Measurements from ENCODE around the gene RNF181. TPM values are rescaled to one million over a fixed set of nuclear protein-coding genes. Genes with fewer than 3 reads are reported as not detected.
"Not testable (repeated sequence)": the region's sequence is repeated elsewhere in the genome, so short reads cannot be mapped to it uniquely, and the experiment has no call there.

The RNF181 gene
- total and polyA plus RNA-seq, 4 experiments from 2014 or later, result 73.6 to 215 (median 126) TPM

DNA sequence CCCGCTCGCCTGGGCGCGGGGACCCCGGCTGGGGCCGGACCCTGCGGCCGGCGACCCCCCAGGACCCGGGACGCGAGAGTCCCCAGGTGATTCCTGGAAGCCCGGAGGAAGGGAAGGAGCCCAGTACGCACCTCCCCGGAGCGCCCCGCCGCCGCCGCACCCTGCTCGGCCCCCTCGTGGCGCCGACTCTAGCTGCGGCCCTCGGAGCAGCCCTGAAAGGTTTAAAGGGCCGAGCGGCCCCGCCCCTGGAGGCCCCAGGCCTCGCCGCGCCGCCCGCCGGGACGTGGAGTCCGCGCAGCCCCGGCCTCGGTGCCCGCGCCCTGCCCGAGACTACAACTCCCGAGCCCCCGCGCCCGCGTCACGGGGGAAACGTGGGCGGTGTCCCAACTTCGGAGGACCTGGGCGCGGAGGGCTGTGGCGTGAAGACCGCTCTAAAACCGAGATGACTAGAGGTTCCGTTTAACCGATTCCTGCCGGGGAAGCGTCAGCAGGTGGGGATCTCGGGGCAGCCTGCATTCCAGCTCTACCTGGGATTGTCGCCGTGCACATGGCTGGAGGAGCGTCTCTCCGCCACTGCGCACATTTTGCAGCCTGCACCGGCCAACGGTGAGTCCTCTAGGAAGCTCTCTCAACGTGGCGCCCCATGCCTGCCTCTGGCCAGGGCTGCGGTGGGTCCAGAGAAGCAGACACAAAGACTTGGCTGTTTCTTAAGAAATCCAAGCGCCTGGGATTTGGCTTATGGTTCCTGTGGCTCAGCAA is 7.1 kb downstream of the RNF181 start, which contains the start of gene TMEM150A:
Gene TMEM150A, minus strand, starts transcription at position 223 of the 759 bp plus-strand sequence. CDS start 750 bp downstream, outside the sequence.
- no peaks in the 10 kb centered on the region for H3K27me3 Mint-ChIP-seq
- peaks cover 10% of the 10 kb centered on the region for H3K36me3 ChIP-seq (ENCODE audit: insufficient read depth, low read length)
- peaks cover 14 to 49% (median 34%) of the 10 kb centered on the region in 4 donors for H3K4me1 Mint-ChIP-seq
- no peaks in the 10 kb centered on the region for H3K27me3 ChIP-seq (ENCODE audit: insufficient read depth, low read length)
- DNase-seq, result peak; percentile 81 to 85 (median 82)
- H3K4me3 Mint-ChIP-seq, result peak within 1 kb of the TSS; percentile 88 to 94 (median 90)
- H3K4me3 ChIP-seq (ENCODE audit: low read length in 2 of 2), result peak within 1 kb of the TSS; percentile 66 to 95
- H3K9me3 Mint-ChIP-seq, result peaks cover 0 to 2% (median 0%) of the 10 kb centered on the region in 8 donors
- H3K27ac ChIP-seq (ENCODE audit: low read depth, low read length), result peak within 1 kb of the TSS; percentile 62
- no peaks in the 10 kb centered on the region for H3K9me3 ChIP-seq (ENCODE audit: control insufficient read depth in 1 of 2, low read length in 2 of 2)
- ChIA-PET POLR2A (ENCODE audit: partially characterized antibody) (interaction anchor here (0.7 to 8.8 kb wide), 14 partner anchors 8 to 275 kb away, joined by 3 to 86 read pairs (median 6); partner anchors contain the start of genes C2orf68, GGCX, MAT2A and TGOLN2), CTCF (ENCODE audit: partially characterized antibody) (interaction anchor here (0.7 to 1.6 kb wide), 5 partner anchors 9 to 183 kb away, joined by 3 to 6 read pairs (median 3); partner anchors contain the start of genes C2orf68 and GGCX)
- peaks cover 1 to 22% of the 10 kb centered on the region in 2 donors for H3K36me3 Mint-ChIP-seq
- H3K27ac Mint-ChIP-seq, result peak within 1 kb of the TSS; percentile 82 to 96 (median 90)
- intact Hi-C loops (cut with micrococcal nuclease), result loop anchor here (1.0 to 5.0 kb wide), 5 partner anchors 7 to 840 kb away; partner anchors contain the start of genes C2orf68, GGCX, KDM3A and RNF181
- H3K4me1 ChIP-seq (ENCODE audit: insufficient read depth, low read length), result peaks cover 28% of the 10 kb centered on the region

GRCh38 chr2:85604133-85604444 is 8.5 kb downstream of the RNF181 start:
- H3K27me3 Mint-ChIP-seq; DNase-seq; H3K27ac ChIP-seq (ENCODE audit: low read depth, low read length); H3K4me3 ChIP-seq (ENCODE audit: low read length in 2 of 2); H3K27me3 ChIP-seq (ENCODE audit: insufficient read depth, low read length); H3K9me3 ChIP-seq (ENCODE audit: control insufficient read depth in 1 of 2, low read length in 2 of 2); H3K9me3 Mint-ChIP-seq: not testable (repeated sequence)
- Mint-ChIP-seq H3K36me3 (peaks cover 11 to 30% of the 10 kb centered on the region in 2 donors), H3K4me3 (peak overlapping the region in 4 of 8 donors; percentile 62 to 92 (median 90)), H3K27ac (peak overlapping the region in 3 of 7 donors; percentile 35 to 65 (median 62)), H3K4me1 (peaks cover 17 to 58% (median 40%) of the 10 kb centered on the region in 4 donors)
- Histone ChIP-seq H3K36me3 (ENCODE audit: insufficient read depth, low read length) (peaks cover 18% of the 10 kb centered on the region), H3K4me1 (ENCODE audit: insufficient read depth, low read length) (peaks cover 28% of the 10 kb centered on the region)
- CTCF ChIA-PET (ENCODE audit: partially characterized antibody), result interaction anchor here (0.7 to 1.6 kb wide), 4 partner anchors 8 to 43 kb away, joined by 3 to 4 read pairs (median 4); partner anchors contain the start of gene C2orf68
- intact Hi-C loops (cut with micrococcal nuclease), result loop anchor here (5.0 kb wide), 1 partner anchor 838 kb away; the partner anchor contains the start of gene KDM3A
- POLR2A ChIA-PET (ENCODE audit: partially characterized antibody), result interaction anchor here (1.7 to 8.8 kb wide), 8 partner anchors 8 to 65 kb away, joined by 6 to 86 read pairs (median 12); partner anchors contain the start of genes C2orf68, GGCX, MAT2A and RNF181

DNA sequence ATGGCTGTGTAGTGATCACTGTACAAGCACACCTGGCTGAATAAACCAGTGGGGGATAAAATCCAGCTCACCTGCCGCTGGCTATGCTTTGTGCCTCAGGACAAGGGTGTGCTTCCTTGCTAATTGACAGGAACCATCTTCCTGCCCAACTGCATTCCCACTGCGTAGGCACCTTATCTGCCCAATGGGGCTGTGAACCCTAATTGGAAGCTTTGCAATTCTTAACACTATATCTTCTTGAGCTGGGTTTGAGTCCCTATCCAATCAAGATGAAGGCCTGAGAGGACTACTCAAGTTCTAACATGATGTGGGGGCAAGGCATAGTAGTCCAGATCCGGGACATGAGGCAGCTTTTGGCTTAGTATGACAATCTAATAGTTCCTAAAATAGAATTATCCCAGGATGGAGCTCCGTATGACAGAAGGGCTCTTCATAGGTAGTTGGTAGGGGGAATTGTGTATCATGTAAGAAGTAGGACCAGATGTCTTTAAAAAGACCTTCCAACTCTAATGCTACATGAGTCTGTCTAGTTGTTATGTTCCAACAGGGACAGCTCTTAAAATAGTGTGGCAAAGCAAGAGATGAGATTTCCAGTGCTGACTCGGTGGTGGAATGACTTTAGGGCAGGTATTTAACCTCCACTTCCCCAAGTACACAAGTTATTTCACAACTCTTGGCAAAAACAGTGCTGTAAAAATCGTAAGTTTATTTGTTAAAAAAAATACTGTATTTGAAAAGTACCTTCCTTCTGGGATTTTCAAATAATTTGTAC is 9.2 kb downstream of the RNF181 start:
- peaks cover 0 to 2% (median 0%) of the 10 kb centered on the region in 8 donors for H3K9me3 Mint-ChIP-seq
- peaks cover 19 to 61% (median 43%) of the 10 kb centered on the region in 4 donors for H3K4me1 Mint-ChIP-seq
- H3K36me3 ChIP-seq (ENCODE audit: insufficient read depth, low read length), result peaks cover 13% of the 10 kb centered on the region
- no peaks in the 10 kb centered on the region for H3K27me3 Mint-ChIP-seq
- POLR2A ChIA-PET (ENCODE audit: partially characterized antibody), result interaction anchor here (1.0 to 8.8 kb wide), 7 partner anchors 9 to 65 kb away, joined by 4 to 86 read pairs (median 8); partner anchors contain the start of genes C2orf68, MAT2A, RNF181 and USP39
- H3K9me3 ChIP-seq (ENCODE audit: control insufficient read depth in 1 of 2, low read length in 2 of 2), result no peaks in the 10 kb centered on the region
- H3K27ac Mint-ChIP-seq, result peak overlapping the region in 4 of 7 donors; percentile 18 to 62 (median 27)
- no peak overlapping the region for H3K27ac ChIP-seq (ENCODE audit: low read depth, low read length)
- peak overlapping the region in 6 of 8 donors; percentile 12 to 43 (median 28) for H3K4me3 Mint-ChIP-seq
- H3K36me3 Mint-ChIP-seq, result peaks cover 15 to 29% of the 10 kb centered on the region in 2 donors
- DNase-seq, result no peak
- intact Hi-C loops (cut with micrococcal nuclease), result loop anchor here (5.0 kb wide), 1 partner anchor 838 kb away; the partner anchor contains the start of gene KDM3A
- H3K4me1 ChIP-seq (ENCODE audit: insufficient read depth, low read length), result peaks cover 28% of the 10 kb centered on the region
- H3K4me3 ChIP-seq (ENCODE audit: low read length in 2 of 2), result no peak overlapping the region
- no peaks in the 10 kb centered on the region for H3K27me3 ChIP-seq (ENCODE audit: insufficient read depth, low read length)
- CTCF ChIA-PET (ENCODE audit: partially characterized antibody), result interaction anchor here (0.7 to 1.6 kb wide), 5 partner anchors 8 to 183 kb away, joined by 3 to 4 read pairs (median 3); no protein-coding TSS in a partner anchor

- no peaks in the 10 kb centered on the region for H3K9me3 ChIP-seq (ENCODE audit: control insufficient read depth in 1 of 2, low read length in 2 of 2)
- DNase-seq, result no peak
- H3K4me1 ChIP-seq (ENCODE audit: insufficient read depth, low read length), result peaks cover 36% of the 10 kb centered on the region
- ChIA-PET POLR2A (ENCODE audit: partially characterized antibody) (interaction anchor here (1.0 to 8.8 kb wide), 7 partner anchors 9 to 66 kb away, joined by 3 to 86 read pairs (median 8); partner anchors contain the start of genes C2orf68, MAT2A, RNF181 and USP39), CTCF (ENCODE audit: partially characterized antibody) (interaction anchor here (0.7 to 2.0 kb wide), 5 partner anchors 10 to 184 kb away, joined by 3 to 5 read pairs (median 3); no protein-coding TSS in a partner anchor)
- Mint-ChIP-seq H3K36me3 (peaks cover 15 to 34% of the 10 kb centered on the region in 2 donors), H3K4me3 (peak overlapping the region in 1 of 8 donors; percentile 30), H3K27me3 (no peaks in the 10 kb centered on the region), H3K9me3 (peaks cover 0 to 2% (median 0%) of the 10 kb centered on the region in 8 donors), H3K27ac (peak overlapping the region in 3 of 7 donors; percentile 35 to 75 (median 43)), H3K4me1 (peaks cover 23 to 67% (median 46%) of the 10 kb centered on the region in 4 donors)
- no peaks in the 10 kb centered on the region for H3K27me3 ChIP-seq (ENCODE audit: insufficient read depth, low read length)
- peaks cover 13% of the 10 kb centered on the region for H3K36me3 ChIP-seq (ENCODE audit: insufficient read depth, low read length)
- H3K27ac ChIP-seq (ENCODE audit: low read depth, low read length), result no peak overlapping the region
- no peak overlapping the region for H3K4me3 ChIP-seq (ENCODE audit: low read length in 2 of 2)
- intact Hi-C loops (cut with micrococcal nuclease), result no loop called here
These were observed 10.0 kb downstream of the RNF181 start for GRCh38 chr2:85605406-85606115.

DNA sequence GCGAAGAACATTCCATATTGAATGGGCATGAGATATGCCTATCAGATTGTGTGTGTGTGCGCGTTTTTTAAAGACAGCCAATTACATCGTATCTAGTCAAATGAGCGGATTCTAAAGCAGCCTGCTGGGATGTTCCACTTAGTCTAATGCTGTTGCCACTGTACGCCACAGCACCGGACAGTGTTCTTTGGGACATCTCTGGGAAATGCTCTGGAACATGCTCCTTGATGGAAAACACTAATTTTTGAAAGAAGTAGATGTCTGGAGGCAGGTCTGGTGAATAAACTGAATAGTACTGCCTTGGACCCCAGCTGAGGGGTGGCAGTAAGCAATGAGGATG is 10.5 kb downstream of the RNF181 start:
- no peak overlapping the region for H3K4me3 ChIP-seq (ENCODE audit: low read length in 2 of 2)
- H3K36me3 ChIP-seq (ENCODE audit: insufficient read depth, low read length), result peaks cover 13% of the 10 kb centered on the region
- peaks cover 41% of the 10 kb centered on the region for H3K4me1 ChIP-seq (ENCODE audit: insufficient read depth, low read length)
- ChIA-PET CTCF (ENCODE audit: partially characterized antibody) (interaction anchor here (0.7 to 2.0 kb wide), 2 partner anchors 31 to 54 kb away, joined by 3 to 5 read pairs; no protein-coding TSS in a partner anchor), POLR2A (ENCODE audit: partially characterized antibody) (interaction anchor here (1.0 to 8.8 kb wide), 4 partner anchors 8 to 67 kb away, joined by 3 to 86 read pairs (median 22); partner anchors contain the start of genes C2orf68, MAT2A, RNF181 and USP39)
- H3K27me3 ChIP-seq (ENCODE audit: insufficient read depth, low read length), result no peaks in the 10 kb centered on the region
- intact Hi-C loops (cut with micrococcal nuclease), result no loop called here
- Mint-ChIP-seq H3K27me3 (no peaks in the 10 kb centered on the region), H3K36me3 (peaks cover 15 to 34% of the 10 kb centered on the region in 2 donors), H3K27ac (peak overlapping the region in 1 of 7 donors; percentile 22), H3K9me3 (peaks cover 0 to 2% (median 0%) of the 10 kb centered on the region in 8 donors), H3K4me1 (peaks cover 23 to 68% (median 44%) of the 10 kb centered on the region in 4 donors), H3K4me3 (no peak overlapping the region)
- no peak overlapping the region for H3K27ac ChIP-seq (ENCODE audit: low read depth, low read length)
- no peak for DNase-seq
- no peaks in the 10 kb centered on the region for H3K9me3 ChIP-seq (ENCODE audit: control insufficient read depth in 1 of 2, low read length in 2 of 2)
